GM12874 (cell line): ENCODE measurements around the gene LUZP2.

Experiments used
- TF ChIP-seq, protein P1 (sequence below): IDR thresholded peaks from 2 replicates; pipeline ENCODE4 v1.5.1; 2011; ENCODE audit warnings: low read depth, mild to moderate bottlenecking, control low read depth, low read length, moderate library complexity; ENCODE audit not compliant: insufficient read depth

Gene LUZP2

DNA sequence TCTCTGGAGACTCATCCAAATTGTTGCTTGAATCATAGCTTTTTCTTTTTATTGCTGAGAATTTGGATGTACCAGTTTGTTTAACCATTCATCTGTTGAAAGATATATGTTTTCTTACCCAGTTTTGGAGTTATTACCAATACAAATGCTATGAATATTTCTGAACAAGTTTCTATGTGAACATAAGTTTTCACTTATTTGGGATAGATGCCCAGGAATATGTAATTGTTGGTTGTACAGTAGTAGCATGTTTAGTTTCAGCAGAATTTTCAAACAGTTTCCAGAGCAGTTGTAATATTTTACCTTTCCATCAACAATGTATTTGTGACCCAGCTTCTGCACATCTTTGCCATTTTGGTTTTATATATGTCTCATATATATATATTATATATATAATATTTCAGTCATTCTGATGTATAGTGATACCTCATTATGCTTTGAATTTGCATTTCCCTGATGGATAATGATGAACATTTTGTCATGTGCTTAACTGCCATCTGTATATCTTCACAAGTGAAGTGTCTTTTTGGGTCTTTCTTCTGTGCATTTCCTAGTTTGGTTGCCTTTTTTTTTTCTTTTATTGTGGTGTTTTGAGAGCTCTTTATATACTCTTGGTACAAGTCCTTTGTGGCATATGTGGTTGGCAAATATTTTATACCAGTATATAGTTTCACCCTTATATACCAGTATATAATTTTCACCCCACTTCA lies 118.8 kb downstream of the LUZP2 start:
- TF ChIP-seq, protein P1, sequence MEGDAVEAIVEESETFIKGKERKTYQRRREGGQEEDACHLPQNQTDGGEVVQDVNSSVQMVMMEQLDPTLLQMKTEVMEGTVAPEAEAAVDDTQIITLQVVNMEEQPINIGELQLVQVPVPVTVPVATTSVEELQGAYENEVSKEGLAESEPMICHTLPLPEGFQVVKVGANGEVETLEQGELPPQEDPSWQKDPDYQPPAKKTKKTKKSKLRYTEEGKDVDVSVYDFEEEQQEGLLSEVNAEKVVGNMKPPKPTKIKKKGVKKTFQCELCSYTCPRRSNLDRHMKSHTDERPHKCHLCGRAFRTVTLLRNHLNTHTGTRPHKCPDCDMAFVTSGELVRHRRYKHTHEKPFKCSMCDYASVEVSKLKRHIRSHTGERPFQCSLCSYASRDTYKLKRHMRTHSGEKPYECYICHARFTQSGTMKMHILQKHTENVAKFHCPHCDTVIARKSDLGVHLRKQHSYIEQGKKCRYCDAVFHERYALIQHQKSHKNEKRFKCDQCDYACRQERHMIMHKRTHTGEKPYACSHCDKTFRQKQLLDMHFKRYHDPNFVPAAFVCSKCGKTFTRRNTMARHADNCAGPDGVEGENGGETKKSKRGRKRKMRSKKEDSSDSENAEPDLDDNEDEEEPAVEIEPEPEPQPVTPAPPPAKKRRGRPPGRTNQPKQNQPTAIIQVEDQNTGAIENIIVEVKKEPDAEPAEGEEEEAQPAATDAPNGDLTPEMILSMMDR = no peak

DNA sequence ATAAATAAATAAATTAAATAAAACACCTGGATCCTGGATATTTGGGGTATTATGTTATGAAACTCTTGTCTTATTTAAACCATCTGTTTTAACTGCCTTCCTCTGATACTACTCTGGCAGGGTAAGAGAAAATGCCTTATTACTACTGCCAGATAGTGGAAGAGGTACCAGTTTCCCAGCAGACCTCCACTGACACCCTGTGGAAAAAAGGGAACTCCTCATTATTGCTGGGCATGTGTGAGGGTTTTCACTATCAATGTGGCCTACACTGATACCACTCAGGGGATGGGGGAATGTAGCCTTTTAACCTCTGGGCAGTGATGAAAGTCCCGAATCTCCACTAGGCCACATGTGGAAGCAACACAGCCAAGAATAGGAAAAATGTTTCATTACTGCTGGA lies 121.0 kb downstream of the LUZP2 start:
- TF ChIP-seq, protein P1 = no peak

DNA sequence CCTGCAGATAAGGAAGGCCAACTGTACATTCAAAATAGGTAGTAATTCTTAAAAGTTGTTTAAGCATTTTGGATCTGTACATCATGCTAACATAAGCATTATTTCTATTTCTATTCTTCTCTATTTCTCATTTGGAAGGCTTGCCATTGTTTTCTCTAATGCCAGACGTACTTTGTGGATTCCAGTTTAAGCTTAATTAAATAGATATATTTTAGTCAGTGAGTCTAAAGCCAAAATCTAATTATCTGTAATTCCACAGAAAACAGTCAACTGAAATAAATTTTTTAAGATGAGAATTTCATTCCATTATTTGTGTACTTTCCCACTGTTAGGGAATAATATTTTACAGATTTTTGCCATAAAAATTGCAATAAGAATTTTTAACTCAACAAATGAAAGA lies 123.0 kb downstream of the LUZP2 start:
- TF ChIP-seq, protein P1 = no peak

DNA sequence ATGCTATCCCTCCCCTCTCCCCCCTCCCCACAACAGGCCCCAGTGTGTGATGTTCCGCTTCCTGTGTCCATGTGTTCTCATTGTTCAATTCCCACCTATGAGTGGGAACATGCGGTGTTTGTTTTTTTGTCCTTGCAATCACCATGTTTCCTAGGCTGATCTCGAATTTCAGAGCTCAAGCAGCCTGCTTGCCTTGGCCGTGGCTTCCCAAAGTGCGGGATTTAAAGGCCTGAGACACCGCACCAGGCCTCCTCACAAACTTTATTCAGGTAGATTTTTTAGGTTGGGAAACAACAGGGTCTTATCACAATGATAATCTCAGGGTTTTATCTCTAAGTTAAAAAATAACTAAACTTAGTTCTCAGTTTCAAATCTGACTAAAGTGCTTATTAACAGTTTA lies 125.4 kb downstream of the LUZP2 start:
- TF ChIP-seq, protein P1 = no peak

DNA sequence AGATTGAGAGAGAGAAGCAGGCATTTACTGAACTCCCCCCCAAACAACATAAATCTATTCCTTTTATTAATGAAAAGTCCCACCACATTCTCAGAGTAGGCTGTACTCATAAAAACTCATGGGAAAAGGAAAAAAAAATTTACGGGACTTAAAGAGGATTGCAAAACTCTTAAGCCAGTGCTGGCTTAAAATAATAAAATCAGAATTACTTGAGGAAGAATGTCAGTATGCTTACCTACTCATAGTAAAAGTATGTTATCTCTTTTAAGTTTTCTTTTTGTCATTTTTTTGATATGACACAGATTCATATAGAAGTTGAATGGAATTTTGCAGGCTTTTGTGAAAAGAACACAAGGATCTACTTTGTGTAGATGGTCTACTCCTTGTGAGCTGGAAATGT lies 126.3 kb downstream of the LUZP2 start:
- TF ChIP-seq, protein P1 = no peak

DNA sequence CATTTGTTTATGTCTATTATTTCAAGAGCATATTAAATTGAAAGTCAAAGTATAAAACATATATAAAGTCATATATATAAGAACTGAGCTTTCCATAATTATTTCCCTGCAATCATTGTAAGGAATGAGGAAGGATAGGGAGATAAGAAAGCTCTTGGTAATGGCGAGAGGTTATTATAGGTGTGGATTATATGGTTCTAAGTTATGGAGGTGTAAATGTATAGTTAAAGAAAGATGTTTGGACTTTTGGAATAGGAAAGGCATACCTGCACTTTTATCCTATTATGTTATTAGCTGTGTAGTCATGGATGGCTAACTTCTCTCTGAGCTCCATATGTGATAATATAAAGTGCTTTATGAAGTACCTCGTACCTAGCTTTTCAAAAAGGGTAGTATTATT lies 127.6 kb downstream of the LUZP2 start:
- TF ChIP-seq, protein P1 = no peak

DNA sequence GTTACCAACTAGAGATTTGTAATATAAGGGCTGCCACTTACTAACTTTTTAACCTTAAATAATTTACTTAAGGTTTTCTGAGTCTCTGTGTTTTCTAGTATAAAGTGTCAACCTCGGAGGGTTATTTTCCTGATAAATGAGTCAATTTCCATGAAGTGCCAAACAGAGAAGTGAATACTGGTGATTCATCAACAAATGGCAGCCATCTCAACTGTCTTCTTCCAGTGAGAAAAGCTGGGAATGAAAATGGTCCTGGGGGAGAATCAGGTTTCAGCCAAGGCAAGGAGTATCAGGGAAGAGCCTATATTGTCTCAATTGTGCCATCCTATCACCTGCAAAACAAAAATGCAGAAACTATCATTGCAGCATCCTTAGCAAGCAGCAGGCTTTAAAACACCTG lies 129.1 kb downstream of the LUZP2 start:
- TF ChIP-seq, protein P1 = no peak
